Lower leg skin (tissue), 4 donors: ENCODE data around the gene MYOCOS. TPM values are rescaled to one million over a fixed set of nuclear protein-coding genes. Genes with fewer than 3 reads are reported as not detected.

Source experiments
- DNase-seq, 2 donors: peaks; one replicate each; pipeline ENCODE4 v3.0.0-alpha.2; 2019; ENCODE audit warnings: low spot score in 2 of 2
- H3K4me3 ChIP-seq: fragments of 200-600 bp; sonication (generic); 2 replicates; pipeline ENCODE4 v1.5.1; 2017; ENCODE audit warnings: mild to moderate bottlenecking, low read depth; ENCODE audit not compliant: poor library complexity, severe bottlenecking
- POLR2A ChIP-seq, 2 donors: fragments of 450-650 bp; IDR thresholded peaks; one replicate each; pipeline ENCODE4 v1.6.1; 2016 to 2017; ENCODE audit warnings: antibody characterized with exemption in 2 of 2, mild to moderate bottlenecking in 1 of 2, moderate library complexity in 1 of 2
- WGBS, 2 donors: methylation state at CpG; one replicate each; pipeline ENCODE4 v1.1.5; 2018; 5-methylcytosine and 5-hydroxymethylcytosine counted together
- intact Hi-C: fragments of 100-400 bp; cut with DNase I; formaldehyde crosslinking; loops from one replicate; pipeline ENCODE4 v1.15.0; 2023; ENCODE audit warnings: low total_unique reads
- total RNA-seq, 4 donors: library from RNA; depleted of rRNA; stranded (reverse); fragments of >200 nt; gene quantifications; one replicate each; pipeline ENCODE4 v1.1.0, GENCODE V29; 2016
- TF ChIP-seq, protein P1 (sequence below), 3 donors: fragments of 450-650 bp; IDR thresholded peaks; one replicate each; pipeline ENCODE4 v1.5.1; 2016; ENCODE audit warnings: antibody characterized with exemption in 3 of 3, mild to moderate bottlenecking in 3 of 3, moderate library complexity in 2 of 3

The MYOCOS gene
- total RNA-seq, 4 donors from 2014 or later, result not detected

DNA sequence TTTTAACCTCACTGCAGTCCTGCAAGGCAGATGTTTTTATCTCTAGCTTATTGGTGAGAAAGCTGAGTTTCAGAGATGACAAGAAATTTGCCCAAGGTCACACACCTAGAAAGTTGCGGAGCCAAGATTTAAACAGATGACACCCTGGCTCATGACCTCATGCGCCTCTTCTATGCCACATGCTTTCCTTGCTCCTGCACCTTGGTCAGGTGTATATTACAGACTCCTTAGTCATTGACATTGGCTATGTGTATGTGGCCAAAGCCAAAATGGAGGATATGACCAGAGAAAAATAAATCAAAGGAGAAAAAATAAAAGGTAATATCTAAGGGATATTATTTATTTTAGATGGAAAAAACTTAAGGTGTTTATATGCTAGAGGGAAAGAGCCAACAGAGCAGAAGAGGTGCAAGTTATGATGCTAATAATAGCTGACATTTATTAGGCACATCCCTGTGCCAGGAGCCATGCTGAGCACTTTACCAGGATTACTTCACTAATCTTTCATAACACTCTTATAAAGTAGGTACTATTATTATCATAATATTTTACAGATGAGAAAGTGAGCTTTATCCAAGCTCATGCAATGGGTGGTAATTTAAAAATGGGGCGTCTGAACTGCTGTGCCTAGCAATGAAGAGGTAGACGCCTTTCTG, 44.2 kb downstream of the MYOCOS start:
- TF ChIP-seq POLR2A (IDR thresholded peaks at IDR 0.05), result no peak
- DNase-seq, result no peak
- WGBS, 2 donors, result 78 to 90% methylated on average over 4 of the region's 4 CpGs
- H3K4me3 ChIP-seq, result no peak overlapping the region
- intact Hi-C loops, result no loop called here

DNA sequence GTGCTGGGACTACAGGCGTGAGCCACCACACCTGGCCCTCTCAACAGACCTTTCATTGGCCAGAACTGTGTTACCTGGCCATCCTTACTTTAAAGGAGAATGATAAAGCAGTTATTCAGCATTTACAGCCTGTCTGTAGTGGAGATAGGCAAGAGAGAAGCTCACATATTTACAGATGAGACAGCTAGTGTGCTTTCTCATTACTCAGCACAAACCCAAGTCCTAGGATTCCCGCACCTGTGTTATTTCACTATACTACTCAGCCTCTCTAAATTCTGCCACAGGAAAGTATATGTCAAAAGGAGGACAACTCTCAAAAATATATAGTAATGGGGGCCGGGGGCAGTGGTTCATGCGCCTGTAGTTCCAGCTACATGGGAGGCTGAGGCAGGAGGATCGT, 46.3 kb downstream of the MYOCOS start:
- intact Hi-C loops, result no loop called here
- TF ChIP-seq POLR2A (IDR thresholded peaks at IDR 0.05), result no peak
- TF ChIP-seq, protein P1, sequence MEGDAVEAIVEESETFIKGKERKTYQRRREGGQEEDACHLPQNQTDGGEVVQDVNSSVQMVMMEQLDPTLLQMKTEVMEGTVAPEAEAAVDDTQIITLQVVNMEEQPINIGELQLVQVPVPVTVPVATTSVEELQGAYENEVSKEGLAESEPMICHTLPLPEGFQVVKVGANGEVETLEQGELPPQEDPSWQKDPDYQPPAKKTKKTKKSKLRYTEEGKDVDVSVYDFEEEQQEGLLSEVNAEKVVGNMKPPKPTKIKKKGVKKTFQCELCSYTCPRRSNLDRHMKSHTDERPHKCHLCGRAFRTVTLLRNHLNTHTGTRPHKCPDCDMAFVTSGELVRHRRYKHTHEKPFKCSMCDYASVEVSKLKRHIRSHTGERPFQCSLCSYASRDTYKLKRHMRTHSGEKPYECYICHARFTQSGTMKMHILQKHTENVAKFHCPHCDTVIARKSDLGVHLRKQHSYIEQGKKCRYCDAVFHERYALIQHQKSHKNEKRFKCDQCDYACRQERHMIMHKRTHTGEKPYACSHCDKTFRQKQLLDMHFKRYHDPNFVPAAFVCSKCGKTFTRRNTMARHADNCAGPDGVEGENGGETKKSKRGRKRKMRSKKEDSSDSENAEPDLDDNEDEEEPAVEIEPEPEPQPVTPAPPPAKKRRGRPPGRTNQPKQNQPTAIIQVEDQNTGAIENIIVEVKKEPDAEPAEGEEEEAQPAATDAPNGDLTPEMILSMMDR (IDR thresholded peaks at IDR 0.05), result no peak
- H3K4me3 ChIP-seq, result no peak overlapping the region
- WGBS, 2 donors, result 94 to 99% methylated on average over 5 of the region's 5 CpGs
- no peak for DNase-seq

DNA sequence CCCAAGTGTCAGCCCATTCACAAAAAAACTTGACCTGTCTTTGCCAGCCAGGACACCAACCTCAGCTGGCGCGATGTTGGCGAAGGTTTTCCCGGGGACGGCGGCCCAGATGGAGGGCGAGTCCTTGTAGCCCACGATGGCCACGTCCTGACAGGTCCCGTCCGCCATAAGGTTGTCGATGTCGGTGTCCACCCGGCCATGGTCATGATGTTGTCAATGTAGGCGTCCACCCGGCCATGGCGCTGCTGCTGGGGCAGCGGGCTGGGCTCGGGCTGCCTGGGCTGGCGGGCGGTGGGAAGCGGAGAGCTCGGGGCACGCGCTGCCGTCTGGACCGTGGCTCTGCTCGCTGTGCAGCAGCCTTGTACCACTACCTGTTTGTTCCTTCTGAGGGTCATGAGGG, 48.7 kb downstream of the MYOCOS start:
- no peak for DNase-seq
- 97 to 99% methylated on average over 28 of the region's 28 CpGs for WGBS, 2 donors
- intact Hi-C loops, result no loop called here
- TF ChIP-seq, protein P1 (IDR thresholded peaks at IDR 0.05), result no peak
- TF ChIP-seq POLR2A (IDR thresholded peaks at IDR 0.05), result no peak
- no peak overlapping the region for H3K4me3 ChIP-seq

DNA sequence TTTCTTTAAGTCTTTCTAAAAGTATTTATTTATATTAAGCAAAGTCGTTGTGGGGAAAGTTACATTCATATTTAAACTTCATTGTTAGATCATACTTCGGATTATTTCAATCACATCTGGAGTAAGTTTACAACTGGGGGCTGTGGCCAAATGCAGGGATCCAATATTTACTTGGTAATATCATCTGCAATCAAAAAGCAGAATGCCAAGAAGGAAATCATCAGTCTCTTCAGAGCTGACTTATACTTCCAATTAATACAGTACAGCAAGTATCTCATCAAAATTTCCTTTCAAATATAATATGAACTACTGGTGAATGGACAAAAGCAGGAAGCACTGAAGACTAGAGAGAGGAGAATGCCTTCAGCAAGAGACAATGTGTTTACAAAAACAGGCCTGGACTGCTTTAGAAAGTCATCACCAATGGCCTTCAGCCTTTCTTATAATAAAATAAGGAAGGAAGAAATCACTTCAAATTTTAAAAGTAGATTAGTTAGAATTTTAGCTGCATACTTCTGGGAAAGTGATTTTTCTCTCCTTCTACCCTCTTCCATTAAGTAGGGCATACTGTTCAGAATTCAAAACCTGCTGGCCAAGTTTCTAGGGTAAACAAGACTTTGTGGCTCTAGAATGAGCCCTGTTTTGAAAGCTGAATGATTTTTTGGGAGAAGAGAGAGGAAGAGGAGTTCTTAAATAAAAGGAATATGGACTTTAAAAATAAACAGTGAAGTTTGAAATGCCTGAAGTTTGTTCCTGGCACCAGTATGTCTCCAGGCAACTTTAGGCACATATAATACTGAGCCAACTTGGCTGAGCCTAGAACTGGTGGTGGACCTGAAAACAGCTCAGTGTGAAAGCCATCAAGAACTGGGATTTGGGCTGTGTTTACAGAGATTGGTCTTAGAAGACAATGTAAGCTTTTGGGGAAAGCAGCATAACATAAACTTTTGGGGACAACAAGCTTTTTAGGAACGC, 52.7 kb downstream of the MYOCOS start:
- TF ChIP-seq POLR2A (IDR thresholded peaks at IDR 0.05), result no peak
- TF ChIP-seq, protein P1 (IDR thresholded peaks at IDR 0.05), result no peak
- 51 to 54% methylated on average over 3 of the region's 3 CpGs for WGBS, 2 donors
- no peak overlapping the region for H3K4me3 ChIP-seq
- no peak for DNase-seq
- intact Hi-C loops, result no loop called here

Other genes with a start within 250 kb of the MYOCOS start
- gene PRRC2C, start 136.7 kb upstream of the MYOCOS start, total RNA-seq, result 10 to 100 TPM; 68.6 to 93.4 (median 83.1) TPM
- 1 to 10 TPM; 3.0 to 6.3 (median 4.4) TPM for gene MYOC, start 30.4 kb downstream of the MYOCOS start, total RNA-seq
- 10 to 100 TPM in 3 of 4 donors, 1 to 10 TPM in 1; 9.9 to 12.0 (median 11.4) TPM for gene VAMP4, start 119.8 kb downstream of the MYOCOS start, total RNA-seq
- gene METTL13, start 159.4 kb downstream of the MYOCOS start, total RNA-seq, result 10 to 100 TPM; 10.2 to 25.4 (median 17.7) TPM
- 1 to 10 TPM; 2.7 to 4.5 (median 4.0) TPM for gene DNM3, start 219.3 kb downstream of the MYOCOS start, total RNA-seq